Right lobe of liver (tissue), 4 donors: Measurements from ENCODE around the gene FKBP9.
"Not testable (repeated sequence)": the region's sequence is repeated elsewhere in the genome, so short reads cannot be mapped to it uniquely, and the experiment has no call there.

Experiments used
- POLR2A ChIP-seq: fragments of 450-650 bp; IDR thresholded peaks from one replicate; pipeline ENCODE4 v1.6.1; 2017; ENCODE audit warnings: antibody characterized with exemption, mild to moderate bottlenecking
- TF ChIP-seq, protein P1 (sequence below), 4 donors: fragments of 200-600 bp in 3 of 4; fragments of 450-650 bp in 1 of 4; IDR thresholded peaks; one replicate each; pipeline versions ENCODE4 v1.5.1 to v1.8.0; 2016 to 2022; ENCODE audit warnings: antibody characterized with exemption in 4 of 4, mild to moderate bottlenecking in 2 of 4
- donor health status: DM: no; HTN: no; CAD: no.
- donor health status: DM: no; HTN: no; CAD: no.
- donor health status: DM: no; HTN: yes; CAD: no.

DNA sequence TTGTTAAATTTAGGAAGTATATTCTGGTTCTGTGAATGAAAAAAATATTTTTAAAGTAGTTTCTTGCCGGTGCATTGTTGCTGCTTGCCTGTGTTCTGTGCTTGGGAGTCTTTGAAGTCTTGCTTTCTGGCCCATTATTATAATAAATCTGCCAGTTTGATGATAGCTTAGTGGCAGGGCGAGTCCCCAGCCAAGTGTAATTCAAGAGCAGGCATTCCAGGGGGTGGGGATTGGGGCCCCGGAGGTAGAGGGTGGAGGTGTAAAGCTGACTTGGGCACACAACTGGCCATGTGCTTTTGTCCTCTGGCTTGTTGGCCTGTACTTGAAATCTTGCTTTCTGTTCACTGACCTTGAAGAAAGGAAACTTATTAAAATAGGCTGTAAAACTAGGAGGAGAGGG, 14.7 kb downstream of the FKBP9 start:
- TF ChIP-seq, protein P1, sequence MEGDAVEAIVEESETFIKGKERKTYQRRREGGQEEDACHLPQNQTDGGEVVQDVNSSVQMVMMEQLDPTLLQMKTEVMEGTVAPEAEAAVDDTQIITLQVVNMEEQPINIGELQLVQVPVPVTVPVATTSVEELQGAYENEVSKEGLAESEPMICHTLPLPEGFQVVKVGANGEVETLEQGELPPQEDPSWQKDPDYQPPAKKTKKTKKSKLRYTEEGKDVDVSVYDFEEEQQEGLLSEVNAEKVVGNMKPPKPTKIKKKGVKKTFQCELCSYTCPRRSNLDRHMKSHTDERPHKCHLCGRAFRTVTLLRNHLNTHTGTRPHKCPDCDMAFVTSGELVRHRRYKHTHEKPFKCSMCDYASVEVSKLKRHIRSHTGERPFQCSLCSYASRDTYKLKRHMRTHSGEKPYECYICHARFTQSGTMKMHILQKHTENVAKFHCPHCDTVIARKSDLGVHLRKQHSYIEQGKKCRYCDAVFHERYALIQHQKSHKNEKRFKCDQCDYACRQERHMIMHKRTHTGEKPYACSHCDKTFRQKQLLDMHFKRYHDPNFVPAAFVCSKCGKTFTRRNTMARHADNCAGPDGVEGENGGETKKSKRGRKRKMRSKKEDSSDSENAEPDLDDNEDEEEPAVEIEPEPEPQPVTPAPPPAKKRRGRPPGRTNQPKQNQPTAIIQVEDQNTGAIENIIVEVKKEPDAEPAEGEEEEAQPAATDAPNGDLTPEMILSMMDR (IDR thresholded peaks at IDR 0.05), result not testable (repeated sequence)
- not testable (repeated sequence) for TF ChIP-seq POLR2A
